Measurements from ENCODE around the gene TRPM3.

The TRPM3 gene

GRCh38 chr9:70492319-70492777 lies 629.1 kb downstream of the TRPM3 start:
- ChIA-PET POLR2A (interaction anchor here (1.2 to 1.6 kb wide), 2 partner anchors 72 to 74 kb away, joined by 3 to 5 read pairs; no protein-coding TSS in a partner anchor), CTCF (interaction anchor here (0.6 to 1.6 kb wide), 3 partner anchors 9 to 141 kb away, joined by 3 to 6 read pairs (median 3); no protein-coding TSS in a partner anchor)
- no peaks in the 10 kb centered on the region for H3K9me3 ChIP-seq (ENCODE audit: control insufficient read depth, insufficient read depth, low read depth, low read length)
- TF ChIP-seq ZNF138 (tag by site-specific recombination; IDR thresholded peaks at IDR 0.05; ENCODE audit: borderline replicate concordance): no peak
- no peak for TF ChIP-seq ZNF23 (tag by site-specific recombination; IDR thresholded peaks at IDR 0.05; ENCODE audit: borderline replicate concordance)
- TF ChIP-seq HOXD13 (CRISPR knock-in tag; IDR thresholded peaks at IDR 0.05; ENCODE audit: borderline replicate concordance): no peak
- no peak for TF ChIP-seq ZNF677 (tag by site-specific recombination; IDR thresholded peaks at IDR 0.05)
- no peak for TF ChIP-seq ZFP37 (tag by site-specific recombination; IDR thresholded peaks at IDR 0.05)
- no peak for TF ChIP-seq ZNF26 (tag by site-specific recombination; IDR thresholded peaks at IDR 0.05)
- no peak for TF ChIP-seq ZNF311 (tag by site-specific recombination; IDR thresholded peaks at IDR 0.05; ENCODE audit: borderline replicate concordance)
- no peak for TF ChIP-seq REPIN1 (tag by site-specific recombination; IDR thresholded peaks at IDR 0.05; ENCODE audit: low read depth)
- TF ChIP-seq ZSCAN5A (tag by site-specific recombination; IDR thresholded peaks at IDR 0.05): no peak
- no peak for TF ChIP-seq ZNF610 (tag by site-specific recombination; IDR thresholded peaks at IDR 0.05; ENCODE audit: borderline replicate concordance)
- no peak for TF ChIP-seq ZIC2 (tag by site-specific recombination; IDR thresholded peaks at IDR 0.05)
- TF ChIP-seq HOXC10 (CRISPR knock-in tag; IDR thresholded peaks at IDR 0.05): no peak
- no peaks in the 10 kb centered on the region for H3K36me3 ChIP-seq (ENCODE audit: control insufficient read depth in 2 of 2, insufficient read depth in 1 of 2, low read length in 2 of 2)
- H3K27ac ChIP-seq (ENCODE audit: extremely low read depth, low read depth, low read length): no peak overlapping the region
- H3K4me1 ChIP-seq (ENCODE audit: control insufficient read depth, insufficient read depth, low read length): no peaks in the 10 kb centered on the region; the same call in 1 of the 2 replicates
- H3K4me3 ChIP-seq (ENCODE audit: low read depth, low read length): no peak overlapping the region

GRCh38 chr9:70491426-70492318 lies 629.7 kb downstream of the TRPM3 start:
- CTCF ChIA-PET: interaction anchor here (0.6 to 1.6 kb wide), 3 partner anchors 9 to 140 kb away, joined by 3 to 6 read pairs (median 3); no protein-coding TSS in a partner anchor
- Histone ChIP-seq H3K9me3 (ENCODE audit: control insufficient read depth, insufficient read depth, low read depth, low read length) (no peaks in the 10 kb centered on the region), H3K4me3 (ENCODE audit: low read depth, low read length) (no peak overlapping the region), H3K4me1 (ENCODE audit: control insufficient read depth, insufficient read depth, low read length) (no peaks in the 10 kb centered on the region; the same call in 1 of the 2 replicates), H3K36me3 (ENCODE audit: control insufficient read depth in 2 of 2, insufficient read depth in 1 of 2, low read length in 2 of 2) (no peaks in the 10 kb centered on the region), H3K27ac (ENCODE audit: extremely low read depth, low read depth, low read length) (no peak overlapping the region)
- POLR2A ChIA-PET: interaction anchor here (1.2 to 1.6 kb wide), 2 partner anchors 71 to 73 kb away, joined by 3 to 5 read pairs; no protein-coding TSS in a partner anchor
- no peak for TF ChIP-seq ZNF660 (tag by site-specific recombination; IDR thresholded peaks at IDR 0.05)
- TF ChIP-seq ZSCAN4 (tag by site-specific recombination; IDR thresholded peaks at IDR 0.05): no peak
- no peak for TF ChIP-seq ZNF10 (tag by site-specific recombination; IDR thresholded peaks at IDR 0.05)
- no peak for TF ChIP-seq SETDB1 (IDR thresholded peaks at IDR 0.05; ENCODE audit: insufficient read length, low read length)
- TF ChIP-seq KLF17 (tag by site-specific recombination; IDR thresholded peaks at IDR 0.05): no peak
- no peak for TF ChIP-seq KLF9 (tag by site-specific recombination; IDR thresholded peaks at IDR 0.05; ENCODE audit: low read depth)
- no peak for TF ChIP-seq ZNF341 (tag by site-specific recombination; IDR thresholded peaks at IDR 0.05; ENCODE audit: low read depth)
- TF ChIP-seq ZBTB26 (tag by site-specific recombination; optimal IDR thresholded peaks at IDR 0.05): no peak
- TF ChIP-seq TSHZ1 (tag by site-specific recombination; IDR thresholded peaks at IDR 0.05; ENCODE audit: borderline replicate concordance): no peak
- TF ChIP-seq ZBTB1 (tag by site-specific recombination; IDR thresholded peaks at IDR 0.05): no peak
